ENCODE results near the gene TMEM19.

Gene TMEM19

GRCh38 chr12:71655495-71655894, 30.4 kb upstream of the TMEM19 start:
- Mint-ChIP-seq H3K9me3 (no peaks in the 10 kb centered on the region), H3K27me3 (no peaks in the 10 kb centered on the region), H3K36me3 (ENCODE audit: low read depth) (peaks cover 39% of the 10 kb centered on the region), H3K4me3 (peak overlapping the region; percentile 41), H3K27ac (no peak overlapping the region), H3K4me1 (ENCODE audit: low read depth) (peaks cover 30% of the 10 kb centered on the region)
- intact Hi-C loops (cut with micrococcal nuclease), result no loop called here

DNA sequence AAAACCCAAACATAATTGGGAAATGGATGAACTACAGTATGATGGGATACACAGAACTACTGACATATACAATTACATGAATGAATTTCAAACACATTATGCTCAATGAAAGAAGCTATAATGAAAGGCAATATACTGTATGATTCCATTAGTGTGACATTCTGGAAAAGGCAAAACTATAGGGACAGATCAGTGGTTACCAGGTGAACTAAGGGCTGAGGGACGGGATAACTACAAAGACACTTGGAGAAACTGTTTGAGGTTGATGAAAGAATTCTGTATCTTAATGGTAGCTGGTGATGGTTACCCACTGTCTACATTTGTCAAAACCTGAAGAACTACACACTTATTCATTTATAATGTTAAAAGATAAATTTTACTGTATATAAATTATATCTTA, 30.0 kb upstream of the TMEM19 start:
- intact Hi-C loops (cut with micrococcal nuclease), result no loop called here
- Mint-ChIP-seq H3K36me3 (ENCODE audit: low read depth) (peaks cover 41% of the 10 kb centered on the region), H3K27me3 (no peaks in the 10 kb centered on the region), H3K4me1 (ENCODE audit: low read depth) (peaks cover 30% of the 10 kb centered on the region), H3K9me3 (no peaks in the 10 kb centered on the region), H3K27ac (no peak overlapping the region), H3K4me3 (peak overlapping the region; percentile 41)

GRCh38 chr12:71656740-71657139, 29.1 kb upstream of the TMEM19 start:
- Mint-ChIP-seq H3K36me3 (ENCODE audit: low read depth) (peaks cover 41% of the 10 kb centered on the region), H3K9me3 (no peaks in the 10 kb centered on the region), H3K4me1 (ENCODE audit: low read depth) (peaks cover 34% of the 10 kb centered on the region), H3K27ac (no peak overlapping the region), H3K27me3 (no peaks in the 10 kb centered on the region), H3K4me3 (no peak overlapping the region)
- intact Hi-C loops (cut with micrococcal nuclease), result no loop called here

GRCh38 chr12:71661977-71662530, 23.8 kb upstream of the TMEM19 start:
- H3K4me1 Mint-ChIP-seq (ENCODE audit: low read depth), result peaks cover 31% of the 10 kb centered on the region
- intact Hi-C loops (cut with micrococcal nuclease), result loop anchor here (2.0 kb wide), 1 partner anchor 85 kb away; no protein-coding TSS in a partner anchor
- H3K27ac Mint-ChIP-seq, result peak overlapping the region; percentile 100
- peaks cover 65% of the 10 kb centered on the region for H3K36me3 Mint-ChIP-seq (ENCODE audit: low read depth)
- H3K9me3 Mint-ChIP-seq, result no peaks in the 10 kb centered on the region
- no peaks in the 10 kb centered on the region for H3K27me3 Mint-ChIP-seq
- peak overlapping the region; percentile 93 for H3K4me3 Mint-ChIP-seq

- Mint-ChIP-seq H3K9me3 (no peaks in the 10 kb centered on the region), H3K27ac (peak overlapping the region; percentile 100), H3K27me3 (no peaks in the 10 kb centered on the region), H3K36me3 (ENCODE audit: low read depth) (peaks cover 55% of the 10 kb centered on the region), H3K4me3 (peak overlapping the region; percentile 93), H3K4me1 (ENCODE audit: low read depth) (peaks cover 35% of the 10 kb centered on the region)
- intact Hi-C loops (cut with micrococcal nuclease), result loop anchor here (1.0 kb wide), 1 partner anchor 23 kb away; the partner anchor contains the start of gene TMEM19
Measured at GRCh38 chr12:71662849-71663560, 22.9 kb upstream of the TMEM19 start.

DNA sequence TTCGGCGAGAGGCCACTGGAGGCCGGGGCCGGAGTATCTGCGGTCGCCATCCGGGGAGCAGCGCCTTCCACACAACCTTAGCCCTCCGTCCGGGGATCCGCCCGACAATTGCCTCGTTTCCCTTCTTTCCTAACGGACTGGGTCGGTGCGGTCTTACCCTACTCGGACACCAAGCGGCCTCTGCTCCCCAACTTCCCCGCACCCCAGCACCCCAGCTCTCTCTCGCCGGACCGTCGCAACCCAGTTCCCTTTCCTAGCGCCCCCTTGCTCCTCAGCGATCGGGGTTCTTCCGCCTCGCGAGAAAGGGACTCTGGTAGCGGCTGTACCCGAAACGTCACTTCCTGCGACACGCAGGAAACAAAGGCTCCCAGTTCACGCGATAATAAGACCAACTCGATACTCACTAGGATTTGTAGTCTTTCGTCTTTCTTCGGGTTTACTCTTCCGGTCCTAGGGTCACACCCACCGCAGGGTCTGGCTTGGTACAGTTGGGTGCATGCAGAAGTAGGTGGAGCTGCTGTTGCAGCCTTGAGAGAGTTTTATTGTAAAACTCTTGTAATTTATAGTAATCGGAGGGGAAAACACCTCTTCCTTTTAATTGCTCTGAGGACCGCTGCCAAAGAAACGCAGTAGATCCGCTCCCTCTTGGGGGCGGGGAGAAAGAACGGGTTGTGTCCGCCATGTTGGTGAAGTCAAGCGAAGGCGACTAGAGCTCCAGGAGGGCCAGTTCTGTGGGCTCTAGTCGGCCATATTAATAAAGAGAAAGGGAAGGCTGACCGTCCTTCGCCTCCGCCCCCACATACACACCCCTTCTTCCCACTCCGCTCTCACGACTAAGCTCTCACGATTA, 22.1 kb upstream of the TMEM19 start, which contains the start of the genes THAP2 and ZFC3H1:
TSS of gene THAP2 (plus strand) at position 741 of the 850 bp plus-strand sequence. CDS start 209 bp downstream, outside the sequence.
TSS of gene ZFC3H1 (minus strand) at position 288 of the 850 bp plus-strand sequence. CDS start at position 50, 238 bp downstream.
- intact Hi-C loops (cut with micrococcal nuclease), result loop anchor here (1.0 kb wide), 2 partner anchors 23 to 91 kb away; partner anchors contain the start of genes RAB21 and TMEM19
- Mint-ChIP-seq H3K36me3 (ENCODE audit: low read depth) (peaks cover 48% of the 10 kb centered on the region), H3K4me1 (ENCODE audit: low read depth) (peaks cover 32% of the 10 kb centered on the region), H3K4me3 (peak within 1 kb of the TSS; percentile 93), H3K9me3 (no peaks in the 10 kb centered on the region), H3K27me3 (no peaks in the 10 kb centered on the region), H3K27ac (peak within 1 kb of the TSS; percentile 100)

DNA sequence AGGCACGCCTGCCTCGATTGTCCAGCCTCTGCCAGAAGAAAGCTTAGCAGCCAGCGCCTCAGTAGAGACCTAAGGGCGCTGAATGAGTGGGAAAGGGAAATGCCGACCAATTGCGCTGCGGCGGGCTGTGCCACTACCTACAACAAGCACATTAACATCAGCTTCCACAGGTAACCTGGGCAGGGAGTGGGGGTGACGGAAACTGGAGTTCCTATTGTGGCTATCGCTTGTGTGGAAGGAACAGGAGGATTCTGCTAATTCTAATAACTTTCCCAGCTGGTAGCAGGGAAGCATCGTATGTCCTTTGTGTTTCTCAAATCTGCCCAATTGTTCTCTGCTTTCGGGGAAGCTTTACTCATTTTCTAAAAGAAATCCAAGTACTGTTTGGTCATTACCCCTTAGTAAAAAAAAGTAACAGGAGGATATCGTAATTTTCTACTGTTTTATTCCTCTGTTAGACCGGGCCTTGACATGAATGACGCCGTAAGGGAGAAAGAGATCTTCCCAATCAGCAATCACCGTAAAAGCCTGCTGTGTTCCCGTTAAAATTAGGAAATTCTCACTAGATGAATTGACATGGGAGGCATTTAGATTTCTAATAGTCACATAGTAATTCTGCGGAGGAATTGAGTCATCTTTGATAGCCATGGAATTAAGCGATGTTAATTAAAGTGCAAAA, 21.3 kb upstream of the TMEM19 start:
- H3K27ac Mint-ChIP-seq, result peak overlapping the region; percentile 100
- H3K4me1 Mint-ChIP-seq (ENCODE audit: low read depth), result peaks cover 26% of the 10 kb centered on the region
- intact Hi-C loops (cut with micrococcal nuclease), result loop anchor here (1.0 kb wide), 1 partner anchor 90 kb away; the partner anchor contains the start of gene RAB21
- no peaks in the 10 kb centered on the region for H3K9me3 Mint-ChIP-seq
- H3K4me3 Mint-ChIP-seq, result peak overlapping the region; percentile 93
- H3K27me3 Mint-ChIP-seq, result no peaks in the 10 kb centered on the region
- H3K36me3 Mint-ChIP-seq (ENCODE audit: low read depth), result peaks cover 40% of the 10 kb centered on the region

DNA sequence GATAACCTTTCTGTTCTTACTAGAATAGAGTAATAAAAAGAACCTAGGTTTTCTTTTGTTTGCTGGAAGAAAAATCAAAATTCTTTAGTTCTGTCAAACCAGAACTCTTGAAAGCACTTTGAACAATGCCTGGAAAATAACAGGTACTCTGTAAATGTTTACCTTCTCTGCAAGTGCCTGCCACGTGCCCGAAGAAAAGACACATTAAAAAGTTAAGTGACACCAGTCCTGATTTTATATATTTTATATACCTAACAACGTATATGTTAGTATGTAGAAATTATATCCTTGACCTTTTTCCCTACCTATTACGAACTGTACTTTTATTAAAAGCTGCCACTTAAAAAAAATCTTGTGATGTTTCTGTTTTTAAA, 20.8 kb upstream of the TMEM19 start:
- H3K4me1 Mint-ChIP-seq (ENCODE audit: low read depth), result peaks cover 26% of the 10 kb centered on the region
- peak overlapping the region; percentile 100 for H3K27ac Mint-ChIP-seq
- intact Hi-C loops (cut with micrococcal nuclease), result no loop called here
- peaks cover 35% of the 10 kb centered on the region for H3K36me3 Mint-ChIP-seq (ENCODE audit: low read depth)
- no peaks in the 10 kb centered on the region for H3K27me3 Mint-ChIP-seq
- H3K4me3 Mint-ChIP-seq, result peak overlapping the region; percentile 93
- H3K9me3 Mint-ChIP-seq, result no peaks in the 10 kb centered on the region

DNA sequence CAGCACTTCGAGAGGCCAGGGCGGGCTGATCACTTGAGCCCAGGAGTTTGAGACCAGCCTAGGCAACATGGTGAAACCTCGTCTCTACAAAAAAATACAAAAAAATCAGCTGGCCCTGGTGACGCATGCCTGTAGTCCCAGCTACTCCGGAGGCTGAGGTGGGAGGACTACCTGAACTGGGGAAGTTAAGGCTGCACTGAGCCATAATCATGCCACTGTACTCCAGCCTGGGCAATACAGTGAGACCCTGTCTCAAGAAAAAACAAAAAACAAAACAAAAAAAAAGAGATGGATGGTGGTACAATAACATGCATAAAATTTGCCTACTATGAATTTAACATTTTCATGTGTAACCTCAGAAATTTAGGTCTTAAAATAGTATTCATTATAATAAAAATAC, 19.6 kb upstream of the TMEM19 start:
- intact Hi-C loops (cut with micrococcal nuclease), result no loop called here
- peaks cover 26% of the 10 kb centered on the region for H3K4me1 Mint-ChIP-seq (ENCODE audit: low read depth)
- peak overlapping the region; percentile 100 for H3K27ac Mint-ChIP-seq
- H3K27me3 Mint-ChIP-seq, result no peaks in the 10 kb centered on the region
- H3K36me3 Mint-ChIP-seq (ENCODE audit: low read depth), result peaks cover 28% of the 10 kb centered on the region
- H3K9me3 Mint-ChIP-seq, result no peaks in the 10 kb centered on the region
- H3K4me3 Mint-ChIP-seq, result no peak overlapping the region

DNA sequence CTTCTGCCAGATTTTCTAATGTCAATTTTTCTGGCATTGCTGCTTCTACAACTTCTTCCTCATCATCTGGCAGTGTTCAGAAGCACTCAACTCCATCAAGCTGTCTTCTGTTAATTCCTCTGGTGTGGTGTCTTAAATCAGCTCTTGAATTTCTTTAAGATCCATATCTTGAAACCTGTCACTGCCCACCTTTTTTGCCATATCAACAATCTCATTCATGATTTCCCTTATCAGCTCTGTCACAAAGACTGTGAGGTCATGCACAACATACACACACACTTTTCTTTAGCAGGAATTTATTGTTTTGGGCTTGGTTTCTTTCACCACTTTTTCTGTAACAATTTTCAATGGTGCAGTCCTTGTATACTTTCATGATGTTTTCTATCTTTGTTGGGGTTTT, 14.6 kb upstream of the TMEM19 start:
- Mint-ChIP-seq H3K9me3 (no peaks in the 10 kb centered on the region), H3K4me1 (ENCODE audit: low read depth) (peaks cover 12% of the 10 kb centered on the region), H3K36me3 (ENCODE audit: low read depth) (peaks cover under 1% of the 10 kb centered on the region), H3K4me3 (no peak overlapping the region), H3K27me3 (no peaks in the 10 kb centered on the region), H3K27ac (no peak overlapping the region)
- intact Hi-C loops (cut with micrococcal nuclease), result no loop called here

GRCh38 chr12:71671816-71672215, 14.1 kb upstream of the TMEM19 start:
- intact Hi-C loops (cut with micrococcal nuclease), result no loop called here
- H3K4me3 Mint-ChIP-seq, result no peak overlapping the region
- H3K27ac Mint-ChIP-seq, result no peak overlapping the region
- no peaks in the 10 kb centered on the region for H3K36me3 Mint-ChIP-seq (ENCODE audit: low read depth)
- peaks cover 12% of the 10 kb centered on the region for H3K4me1 Mint-ChIP-seq (ENCODE audit: low read depth)
- no peaks in the 10 kb centered on the region for H3K9me3 Mint-ChIP-seq
- H3K27me3 Mint-ChIP-seq, result no peaks in the 10 kb centered on the region

DNA sequence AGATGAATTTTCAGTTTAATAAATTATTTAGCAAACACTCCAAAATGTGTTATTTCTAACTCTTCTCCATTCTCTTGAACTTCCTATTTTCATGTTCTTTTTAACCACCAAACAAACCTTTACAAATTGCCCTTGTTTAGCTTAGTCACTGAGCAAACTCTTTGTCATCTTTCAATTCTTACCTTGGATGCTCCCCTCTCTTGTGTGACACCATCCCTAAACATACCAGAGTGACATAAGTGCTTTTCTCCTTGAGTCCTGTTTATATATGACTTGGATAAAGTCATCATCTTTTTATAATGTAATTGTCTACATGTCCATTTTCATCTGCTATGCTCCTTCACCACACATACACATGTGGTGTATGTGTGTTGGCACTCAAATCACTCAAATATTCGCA, 3.4 kb upstream of the TMEM19 start:
- Mint-ChIP-seq H3K9me3 (no peaks in the 10 kb centered on the region), H3K27me3 (no peaks in the 10 kb centered on the region), H3K4me1 (ENCODE audit: low read depth) (peaks cover 6% of the 10 kb centered on the region), H3K4me3 (no peak overlapping the region), H3K27ac (no peak overlapping the region), H3K36me3 (ENCODE audit: low read depth) (peaks cover 7% of the 10 kb centered on the region)
- intact Hi-C loops (cut with micrococcal nuclease), result no loop called here

DNA sequence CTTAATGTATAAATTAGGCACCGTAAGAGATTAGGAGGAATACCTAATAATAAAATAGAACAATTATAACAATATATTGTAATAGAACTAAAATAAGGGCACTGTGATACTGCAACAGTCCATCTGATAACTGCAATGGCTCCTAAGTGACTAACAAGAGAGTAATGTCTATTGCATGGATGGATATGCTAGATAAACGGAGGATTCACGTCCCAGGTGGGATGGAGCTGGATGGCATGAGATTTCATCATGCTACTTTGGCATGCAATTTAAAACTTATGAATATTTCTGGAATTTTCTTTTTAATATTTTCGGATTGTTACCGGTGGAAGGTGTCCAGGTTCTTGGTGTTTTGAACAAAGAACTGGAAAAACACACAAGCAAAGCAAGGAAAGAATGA, 2.2 kb upstream of the TMEM19 start:
- H3K36me3 Mint-ChIP-seq (ENCODE audit: low read depth), result peaks cover 7% of the 10 kb centered on the region
- H3K4me1 Mint-ChIP-seq (ENCODE audit: low read depth), result peaks cover 15% of the 10 kb centered on the region
- no peaks in the 10 kb centered on the region for H3K27me3 Mint-ChIP-seq
- H3K27ac Mint-ChIP-seq, result no peak overlapping the region
- H3K4me3 Mint-ChIP-seq, result no peak overlapping the region
- intact Hi-C loops (cut with micrococcal nuclease), result no loop called here
- no peaks in the 10 kb centered on the region for H3K9me3 Mint-ChIP-seq

All from dendritic cell treated with granulocyte-macrophage colony-stimulating factor and Interleukin-4, amounts not matched to agents 40 ng/mL and 50 ng/mL, for 4 days (primary cell).